HL-60 (cell line): ENCODE data around the gene DMRTC1B.
"Not testable (repeated sequence)": the region's sequence is repeated elsewhere in the genome, so short reads cannot be mapped to it uniquely, and the experiment has no call there.

Experiments used
- POLR2AphosphoS5 ChIP-seq: IDR thresholded peaks from 2 replicates; pipeline ENCODE4 v1.6.1; 2012; ENCODE audit warnings: low read depth
- TF ChIP-seq, protein P1 (sequence below): IDR thresholded peaks from one replicate; pipeline ENCODE4 v1.5.1; 2011; ENCODE audit warnings: low read length, control low read depth, inconsistent platforms; ENCODE audit not compliant: insufficient read depth
- TF ChIP-seq, protein P2 (sequence below): IDR thresholded peaks from 2 replicates; pipeline ENCODE4 v1.6.1; 2012; ENCODE audit warnings: low read depth; ENCODE audit not compliant: insufficient replicate concordance

DNA sequence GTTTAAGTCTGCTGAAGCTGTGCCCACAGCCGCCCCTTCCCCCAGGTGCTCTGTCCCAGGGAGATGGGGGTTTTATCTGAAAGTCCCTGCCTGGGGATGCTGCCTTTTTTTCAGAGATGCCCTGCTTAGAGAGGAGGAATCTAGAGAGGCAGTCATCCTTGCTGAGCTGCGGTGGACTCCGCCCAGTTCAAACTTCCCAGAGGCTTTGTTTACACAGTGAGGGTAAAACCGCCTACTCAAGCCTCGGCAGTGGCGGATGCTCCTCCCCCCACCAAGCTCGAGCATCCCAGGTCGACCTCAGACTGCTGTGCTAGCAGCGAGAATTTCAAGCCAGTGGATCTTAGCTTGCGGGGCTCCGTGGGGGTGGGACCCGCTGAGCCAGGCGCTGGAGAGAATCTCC, 54.0 kb downstream of the DMRTC1B start:
- TF ChIP-seq, protein P1, sequence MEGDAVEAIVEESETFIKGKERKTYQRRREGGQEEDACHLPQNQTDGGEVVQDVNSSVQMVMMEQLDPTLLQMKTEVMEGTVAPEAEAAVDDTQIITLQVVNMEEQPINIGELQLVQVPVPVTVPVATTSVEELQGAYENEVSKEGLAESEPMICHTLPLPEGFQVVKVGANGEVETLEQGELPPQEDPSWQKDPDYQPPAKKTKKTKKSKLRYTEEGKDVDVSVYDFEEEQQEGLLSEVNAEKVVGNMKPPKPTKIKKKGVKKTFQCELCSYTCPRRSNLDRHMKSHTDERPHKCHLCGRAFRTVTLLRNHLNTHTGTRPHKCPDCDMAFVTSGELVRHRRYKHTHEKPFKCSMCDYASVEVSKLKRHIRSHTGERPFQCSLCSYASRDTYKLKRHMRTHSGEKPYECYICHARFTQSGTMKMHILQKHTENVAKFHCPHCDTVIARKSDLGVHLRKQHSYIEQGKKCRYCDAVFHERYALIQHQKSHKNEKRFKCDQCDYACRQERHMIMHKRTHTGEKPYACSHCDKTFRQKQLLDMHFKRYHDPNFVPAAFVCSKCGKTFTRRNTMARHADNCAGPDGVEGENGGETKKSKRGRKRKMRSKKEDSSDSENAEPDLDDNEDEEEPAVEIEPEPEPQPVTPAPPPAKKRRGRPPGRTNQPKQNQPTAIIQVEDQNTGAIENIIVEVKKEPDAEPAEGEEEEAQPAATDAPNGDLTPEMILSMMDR, result not testable (repeated sequence)
- not testable (repeated sequence) for TF ChIP-seq POLR2AphosphoS5
- TF ChIP-seq, protein P2, sequence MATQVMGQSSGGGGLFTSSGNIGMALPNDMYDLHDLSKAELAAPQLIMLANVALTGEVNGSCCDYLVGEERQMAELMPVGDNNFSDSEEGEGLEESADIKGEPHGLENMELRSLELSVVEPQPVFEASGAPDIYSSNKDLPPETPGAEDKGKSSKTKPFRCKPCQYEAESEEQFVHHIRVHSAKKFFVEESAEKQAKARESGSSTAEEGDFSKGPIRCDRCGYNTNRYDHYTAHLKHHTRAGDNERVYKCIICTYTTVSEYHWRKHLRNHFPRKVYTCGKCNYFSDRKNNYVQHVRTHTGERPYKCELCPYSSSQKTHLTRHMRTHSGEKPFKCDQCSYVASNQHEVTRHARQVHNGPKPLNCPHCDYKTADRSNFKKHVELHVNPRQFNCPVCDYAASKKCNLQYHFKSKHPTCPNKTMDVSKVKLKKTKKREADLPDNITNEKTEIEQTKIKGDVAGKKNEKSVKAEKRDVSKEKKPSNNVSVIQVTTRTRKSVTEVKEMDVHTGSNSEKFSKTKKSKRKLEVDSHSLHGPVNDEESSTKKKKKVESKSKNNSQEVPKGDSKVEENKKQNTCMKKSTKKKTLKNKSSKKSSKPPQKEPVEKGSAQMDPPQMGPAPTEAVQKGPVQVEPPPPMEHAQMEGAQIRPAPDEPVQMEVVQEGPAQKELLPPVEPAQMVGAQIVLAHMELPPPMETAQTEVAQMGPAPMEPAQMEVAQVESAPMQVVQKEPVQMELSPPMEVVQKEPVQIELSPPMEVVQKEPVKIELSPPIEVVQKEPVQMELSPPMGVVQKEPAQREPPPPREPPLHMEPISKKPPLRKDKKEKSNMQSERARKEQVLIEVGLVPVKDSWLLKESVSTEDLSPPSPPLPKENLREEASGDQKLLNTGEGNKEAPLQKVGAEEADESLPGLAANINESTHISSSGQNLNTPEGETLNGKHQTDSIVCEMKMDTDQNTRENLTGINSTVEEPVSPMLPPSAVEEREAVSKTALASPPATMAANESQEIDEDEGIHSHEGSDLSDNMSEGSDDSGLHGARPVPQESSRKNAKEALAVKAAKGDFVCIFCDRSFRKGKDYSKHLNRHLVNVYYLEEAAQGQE, result not testable (repeated sequence)
